Germinal center (tissue), 1 donor: Measurements from ENCODE around the gene EFCAB6.

Experiments
- DNase-seq: peaks from one replicate; pipeline ENCODE4 v3.0.0; 2012; ENCODE audit warnings: mixed read lengths, low spot score

The EFCAB6 gene

GRCh38 chr22:43500792-43501785 is 311.0 kb downstream of the EFCAB6 start:
- DNase-seq, result no peak

DNA sequence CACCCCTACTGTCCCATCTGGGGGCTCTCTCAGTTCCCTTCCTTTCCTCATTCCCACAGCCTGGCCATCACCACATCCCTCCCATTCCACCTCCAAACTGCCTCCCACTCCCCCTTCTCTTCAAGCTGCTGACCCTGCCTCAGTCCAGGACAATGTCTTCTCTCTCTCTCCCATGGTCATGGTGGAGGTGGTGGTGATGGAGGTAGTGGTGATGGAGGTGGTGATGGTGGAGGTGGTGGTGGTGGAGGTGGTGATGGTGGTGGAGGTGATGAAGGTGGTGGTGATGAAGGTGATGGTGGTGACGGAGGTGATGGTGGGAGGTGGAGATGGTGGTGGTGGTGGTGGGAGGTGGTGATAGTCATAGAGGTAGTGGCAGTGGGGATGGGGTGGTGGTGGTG is 313.2 kb downstream of the EFCAB6 start:
- no peak for DNase-seq

GRCh38 chr22:43497956-43498855 is 313.9 kb downstream of the EFCAB6 start:
- no peak for DNase-seq

DNA sequence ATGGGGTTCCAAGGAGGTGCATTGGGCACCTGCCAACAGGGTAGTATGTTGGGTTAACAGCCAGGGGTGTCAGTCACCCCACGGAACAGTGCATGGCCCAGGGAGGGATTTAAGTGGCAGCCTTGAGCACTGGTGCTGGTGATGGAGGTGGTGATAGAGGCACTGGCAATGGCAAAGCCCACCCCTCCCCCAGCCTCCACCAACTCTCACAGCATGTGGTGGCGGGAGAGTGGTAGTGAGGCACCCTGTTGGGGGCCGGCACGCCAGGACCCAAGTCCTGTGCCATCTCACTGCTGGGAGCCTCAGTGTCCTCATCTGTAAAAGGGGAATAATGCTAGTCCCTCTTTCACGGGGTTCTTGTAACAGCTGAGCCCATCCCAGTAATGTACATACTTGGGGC is 318.8 kb downstream of the EFCAB6 start:
- no peak for DNase-seq

DNA sequence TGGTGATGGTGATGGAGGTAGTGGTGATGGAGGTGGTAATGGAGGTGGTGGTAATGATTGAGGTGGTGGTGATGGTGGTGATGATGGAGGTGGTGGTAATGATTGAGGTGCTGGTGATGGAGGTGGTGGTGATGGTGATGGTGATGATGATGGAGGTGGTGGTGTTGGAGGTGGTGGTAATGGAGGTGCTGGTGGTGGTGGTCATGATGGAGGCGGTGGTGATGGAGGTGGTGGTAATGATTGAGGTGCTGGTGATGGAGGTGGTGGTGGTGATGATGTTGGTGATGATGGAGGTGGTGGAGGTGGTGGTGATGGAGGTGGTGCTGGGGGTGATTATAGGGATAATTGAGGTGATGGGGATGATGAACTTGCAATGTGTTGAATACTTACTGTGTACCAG is 320.4 kb downstream of the EFCAB6 start:
- no peak for DNase-seq

DNA sequence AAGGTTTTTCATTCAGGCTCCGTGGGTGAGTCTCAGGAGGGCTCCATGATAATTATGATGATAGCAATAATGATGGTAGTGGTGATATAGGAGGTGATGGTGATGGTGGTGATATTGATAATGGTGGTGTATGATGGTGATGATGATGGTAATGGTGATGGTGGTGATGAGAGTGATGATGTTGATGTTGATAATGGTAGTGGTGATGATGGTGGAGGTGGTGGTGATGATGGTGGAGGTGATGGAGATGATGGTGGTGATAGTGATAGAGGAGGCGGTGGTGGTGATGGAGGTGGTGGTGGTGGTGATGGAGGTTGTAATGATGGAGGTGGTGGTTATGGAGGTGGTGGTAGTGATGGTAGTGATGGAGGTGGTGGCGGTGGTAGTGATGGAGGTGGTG is 320.9 kb downstream of the EFCAB6 start:
- DNase-seq, result no peak

- no peak for DNase-seq
Observed at GRCh38 chr22:43490311-43490710, 321.8 kb downstream of the EFCAB6 start.

DNA sequence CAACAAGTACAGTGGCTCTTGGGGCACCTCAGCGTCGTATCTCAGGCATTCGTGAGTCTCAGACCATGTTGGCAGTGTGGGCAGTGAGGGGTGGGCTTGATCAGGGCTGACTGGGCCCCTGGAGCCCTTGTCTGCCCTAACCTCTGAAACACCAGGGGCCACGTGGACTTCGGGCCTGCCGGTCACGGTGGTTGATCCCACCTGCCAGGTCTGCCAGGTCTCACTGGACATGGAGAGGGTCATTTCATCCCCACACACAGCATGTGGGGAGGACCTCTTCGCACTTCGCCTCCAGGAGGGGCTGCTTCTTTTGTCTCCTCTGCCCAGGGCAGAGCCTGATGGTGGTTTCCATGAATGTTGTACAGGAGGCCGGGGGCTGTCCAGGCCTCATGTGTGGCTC is 323.2 kb downstream of the EFCAB6 start:
- no peak for DNase-seq

DNA sequence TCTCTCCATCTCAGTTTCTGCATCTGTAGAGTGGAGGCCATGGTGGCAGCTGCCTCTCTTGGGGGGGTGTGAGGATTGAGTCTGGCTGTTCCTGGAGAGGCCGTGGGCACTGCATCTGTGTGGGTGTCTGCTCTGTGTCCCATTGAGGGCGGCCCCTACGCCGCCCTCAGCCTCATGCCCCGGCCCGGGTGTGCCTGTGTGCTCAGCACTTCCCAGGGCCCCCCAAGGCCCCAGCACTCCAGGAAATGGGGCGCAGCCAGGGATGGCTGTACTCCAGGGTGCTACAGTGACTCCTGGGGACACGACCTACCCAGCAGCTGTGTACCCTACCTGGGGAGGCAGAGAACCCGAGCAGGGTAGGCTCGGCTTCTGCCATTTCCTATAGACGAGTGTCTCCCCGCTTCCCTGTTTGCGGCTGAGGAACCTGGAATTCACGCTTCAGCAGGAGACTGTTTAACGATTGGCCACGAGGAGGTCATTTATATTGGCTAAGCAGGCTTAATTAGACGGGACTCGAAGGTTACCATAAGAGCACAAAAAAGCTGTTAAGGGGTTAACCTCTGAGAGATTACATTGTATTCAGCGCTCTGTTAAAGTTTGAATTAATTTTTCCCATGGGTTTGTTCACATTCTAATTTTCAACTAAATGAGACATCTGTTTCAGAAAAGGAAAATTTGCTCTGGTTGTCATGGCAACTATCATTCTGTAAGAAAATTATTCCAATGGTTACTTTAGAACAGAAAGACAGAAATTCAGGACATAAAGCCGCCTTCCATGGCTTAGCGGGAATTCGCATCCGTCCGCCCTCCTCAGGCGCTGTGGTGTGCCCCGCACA is 323.9 kb downstream of the EFCAB6 start:
- DNase-seq, result no peak

DNA sequence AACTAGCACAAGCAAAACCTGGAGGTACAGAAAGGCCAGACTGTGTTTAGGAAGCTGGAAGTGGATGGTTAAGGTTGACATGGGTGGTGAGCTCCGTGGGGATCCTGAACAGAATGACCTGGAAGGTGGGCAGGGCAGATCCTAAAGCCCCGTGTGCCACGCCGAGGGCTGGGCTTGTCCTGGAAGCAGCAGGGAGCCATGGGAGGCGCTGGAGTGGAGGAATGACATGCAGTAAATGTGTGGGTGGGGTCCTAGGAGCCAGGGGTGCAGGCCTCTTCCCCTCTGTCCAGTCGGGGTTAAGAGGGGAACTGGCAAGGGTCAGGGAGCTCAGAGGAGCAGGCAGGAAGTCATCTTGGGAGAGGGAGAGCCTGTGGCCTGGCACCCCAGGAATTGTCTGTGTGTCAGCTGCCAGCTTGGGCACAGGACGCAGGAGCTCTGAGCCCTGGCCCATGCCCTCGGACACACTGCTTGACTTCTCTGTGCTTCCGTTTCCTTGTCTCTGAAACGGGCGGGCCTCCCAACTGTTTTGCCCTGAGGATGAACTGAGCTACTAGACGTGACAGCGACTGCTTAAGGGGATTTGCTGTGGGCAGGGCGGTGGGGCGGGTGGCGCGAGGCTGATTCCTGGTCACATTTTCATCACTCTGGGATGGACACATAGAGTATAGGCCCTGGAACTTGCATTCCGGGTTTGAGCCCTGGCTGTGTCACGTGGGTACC is 324.6 kb downstream of the EFCAB6 start:
- no peak for DNase-seq

- no peak for DNase-seq
Observed at GRCh38 chr22:43485502-43486089, 326.5 kb downstream of the EFCAB6 start.

- no peak for DNase-seq
Observed at GRCh38 chr22:43484227-43484626, 327.9 kb downstream of the EFCAB6 start.

DNA sequence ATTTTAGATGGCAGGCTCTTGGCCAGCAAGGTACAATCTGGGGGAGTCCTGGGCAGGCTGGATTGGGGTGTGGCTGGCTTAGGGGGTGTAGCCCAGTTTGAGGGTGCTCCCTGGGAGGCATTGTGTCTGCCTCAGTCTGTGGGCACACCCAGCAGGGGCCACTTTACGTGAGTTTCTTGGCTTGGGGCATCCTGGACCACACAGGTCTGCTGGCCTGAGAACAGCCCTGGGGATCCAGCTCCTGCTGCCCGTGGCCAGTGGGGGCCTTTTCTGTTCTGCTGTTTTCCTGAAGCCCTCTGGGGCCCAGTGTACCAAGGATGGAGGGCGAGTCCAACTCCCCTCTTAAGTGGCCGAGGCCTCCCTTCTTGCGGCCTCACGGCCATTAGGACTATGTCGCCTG is 328.4 kb downstream of the EFCAB6 start:
- no peak for DNase-seq

DNA sequence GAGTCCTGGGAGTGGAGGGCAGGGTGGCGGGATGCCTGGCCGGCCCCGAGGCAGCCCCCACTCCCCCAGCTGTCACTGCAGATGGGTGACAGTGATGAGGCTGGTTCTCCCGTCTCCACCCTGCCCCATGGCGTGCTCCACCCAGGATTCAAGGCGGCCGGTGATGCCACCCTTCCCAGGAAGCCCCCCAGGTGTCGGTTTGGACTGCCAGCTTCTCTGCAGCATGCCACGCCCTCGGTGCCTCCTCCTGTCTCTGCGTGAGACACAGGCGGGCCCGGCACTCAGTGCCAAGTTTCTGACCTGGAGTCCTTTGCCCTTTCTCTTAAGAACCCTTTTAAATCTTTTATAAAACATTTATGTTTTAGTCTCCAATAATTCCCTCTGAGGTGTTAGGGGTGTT is 328.8 kb downstream of the EFCAB6 start:
- no peak for DNase-seq

DNA sequence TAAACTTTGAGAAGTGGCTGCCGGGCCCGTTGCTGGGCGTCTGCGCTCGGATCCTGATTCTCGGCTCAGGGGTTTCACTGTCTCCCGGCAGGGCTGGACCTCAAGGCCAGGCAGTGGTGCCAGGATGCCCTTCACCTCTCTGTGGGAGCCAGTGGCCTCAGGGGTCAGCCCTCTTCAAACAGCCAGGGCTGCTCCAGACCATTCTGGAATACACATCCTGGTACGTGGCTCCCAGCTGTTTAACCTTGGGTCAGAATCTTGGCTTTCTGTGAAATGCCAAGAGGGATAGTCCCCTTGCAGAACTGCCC is 329.8 kb downstream of the EFCAB6 start:
- no peak for DNase-seq

DNA sequence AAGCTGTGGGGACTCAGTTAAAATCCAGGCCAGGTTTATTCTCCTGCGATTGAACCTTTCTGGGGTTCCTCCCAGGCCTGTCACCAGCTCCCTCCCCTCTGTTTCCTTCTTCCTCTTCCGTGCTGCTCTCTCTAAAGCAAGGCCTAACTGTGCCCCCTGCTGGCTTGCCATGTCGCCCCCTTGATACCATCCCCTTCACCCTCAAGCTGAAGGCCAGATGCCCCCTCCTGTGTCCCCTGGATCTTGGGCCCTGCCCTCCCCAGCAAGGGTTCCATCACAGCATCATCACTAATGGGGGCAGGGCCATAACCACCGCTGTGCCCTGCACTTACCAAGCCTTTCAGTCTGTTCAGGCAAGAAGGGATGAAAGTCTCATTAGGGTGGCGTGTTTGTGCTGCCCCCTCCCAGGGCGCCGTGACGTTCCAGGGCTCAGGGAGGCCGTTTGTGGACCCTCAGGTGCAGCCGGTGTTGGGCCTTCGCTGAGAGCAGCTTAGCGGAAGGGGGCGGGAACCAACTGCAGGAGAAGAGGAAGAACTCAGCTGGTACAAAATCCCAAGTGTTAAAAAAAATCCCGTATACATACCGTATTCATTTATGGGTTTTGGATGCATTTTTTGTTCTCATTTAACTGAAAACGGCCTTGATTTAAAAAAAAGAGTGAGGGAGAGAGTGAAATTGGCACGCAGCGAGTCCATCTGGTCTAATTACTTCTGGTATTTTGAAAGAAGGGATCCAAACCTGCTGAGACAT is 330.4 kb downstream of the EFCAB6 start:
- DNase-seq, result peak; percentile 38

DNA sequence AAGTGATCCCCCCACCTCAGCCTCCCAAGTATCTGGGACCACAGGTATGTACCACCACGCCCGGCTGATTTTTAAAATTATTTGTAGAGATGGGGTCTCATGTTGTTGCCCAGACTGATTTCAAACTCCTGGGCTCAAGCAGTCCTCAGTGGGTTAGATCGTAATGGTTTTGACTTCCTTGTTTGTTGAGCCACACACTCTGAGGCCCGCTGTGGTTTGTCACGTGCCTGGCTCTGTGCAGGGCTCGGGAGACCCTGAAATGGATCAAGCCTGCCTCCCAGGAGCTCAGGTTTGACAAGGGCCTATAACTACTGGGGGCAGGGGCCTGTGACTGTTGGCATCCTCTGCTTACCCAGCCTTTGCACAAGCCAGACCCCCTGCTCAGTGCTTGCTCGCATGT is 332.1 kb downstream of the EFCAB6 start:
- no peak for DNase-seq

DNA sequence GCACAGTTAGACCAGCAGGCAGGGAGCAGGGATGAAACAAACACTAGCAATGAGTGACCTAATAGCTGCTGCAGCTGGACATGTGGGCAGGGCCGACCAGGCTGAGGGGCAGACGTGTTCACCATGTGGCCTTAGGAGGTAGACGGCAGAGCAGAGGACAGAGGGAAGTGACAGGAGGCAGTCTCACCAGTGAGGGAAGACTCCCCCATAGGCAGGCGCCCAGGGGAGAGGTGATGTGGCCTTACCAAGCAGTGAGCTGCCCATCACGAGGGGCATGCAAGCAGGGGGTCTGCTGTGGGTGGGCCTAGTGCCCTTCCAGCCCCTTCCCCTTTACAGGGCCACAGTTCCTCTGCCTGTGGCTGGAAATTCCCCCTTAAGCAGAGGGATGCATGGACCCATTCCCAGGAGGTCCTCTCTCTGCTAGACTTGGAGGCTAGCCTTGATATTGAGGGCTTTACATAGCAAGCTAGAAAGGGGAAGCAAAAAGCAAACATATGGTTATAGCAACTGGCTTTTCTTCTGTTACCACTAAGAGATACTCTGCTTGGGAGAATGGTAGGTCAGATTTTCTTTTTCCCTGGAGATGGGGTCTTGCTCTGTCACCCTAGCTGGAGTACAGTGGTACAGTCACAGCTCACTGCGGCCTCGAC is 332.7 kb downstream of the EFCAB6 start:
- no peak for DNase-seq
